A549 (cell line): ENCODE results near the gene ABHD12B. TPM values are rescaled to one million over a fixed set of nuclear protein-coding genes. Genes with fewer than 3 reads are reported as not detected.

Source experiments
- ATAC-seq, 2 experiments: fragments of 200-7000 bp in 1 of 2; fragments of >200 bp in 1 of 2; cut with Nextera tagmentation in 1 of 2; cut with Tn5 transposase in 1 of 2; 3 replicates each; pipeline versions ENCODE4 v1.8.0 to v1.9.1; 2018 to 2020; ENCODE audit warnings: mild to moderate bottlenecking in 1 of 2, moderate library complexity in 1 of 2
- CTCF ChIA-PET: fragments of 300-600 bp; sonication (Branson Sonifier 250); formaldehyde crosslinking; extraction: SDS; loops from one replicate; lab custom pipeline; 2021; ENCODE audit warnings: antibody characterized with exemption, inconsistent platforms; lab: Yijun Ruan, JAX
- POLR2A ChIA-PET: fragments of 350-600 bp; formaldehyde crosslinking; extraction: SDS; loops from one replicate; lab custom pipeline; 2021; ENCODE audit warnings: antibody characterized with exemption, inconsistent platforms; lab: Yijun Ruan, JAX
- DNase-seq, 2 experiments: peaks; one replicate each; pipeline versions ENCODE4 v3.0.0 to v3.0.0-alpha.2; 2011 to 2016; ENCODE audit warnings: low read depth in 1 of 2, low spot score in 1 of 2
- FAIRE-seq: peaks from 2 replicates; lab custom pipeline; 2011; peaks lifted over from hg19 to GRCh38; lab: Jason Lieb, UNC
- H3K27ac ChIP-seq, 2 experiments: fragments of >200 bp; sonication (Bioruptor Twin); formaldehyde crosslinking; 3 replicates each; pipeline ENCODE4 v1.5.1; 2016 to 2017
- H3K4me1 ChIP-seq: fragments of >200 bp; sonication (Bioruptor Twin); formaldehyde crosslinking; 3 replicates; pipeline ENCODE4 v1.6.1; 2016
- H3K4me2 ChIP-seq: fragments of >200 bp; sonication (Bioruptor Twin); formaldehyde crosslinking; 3 replicates; pipeline ENCODE4 v1.6.1; 2016
- H3K4me3 ChIP-seq: fragments of >200 bp; sonication (Bioruptor Twin); formaldehyde crosslinking; 3 replicates; pipeline ENCODE4 v1.5.1; 2016
- H3K9me3 ChIP-seq: fragments of >200 bp; sonication (Bioruptor Twin); formaldehyde crosslinking; 3 replicates; pipeline ENCODE4 v1.6.1; 2016
- BHLHE40 ChIP-seq: IDR thresholded peaks from 2 replicates; pipeline ENCODE4 v1.6.1; 2012; ENCODE audit warnings: low read depth, low read length, inconsistent platforms
- CBX2 ChIP-seq: fragments of 200-600 bp; sonication (generic); IDR thresholded peaks from 2 replicates; pipeline ENCODE4 v1.6.1; 2016; ENCODE audit warnings: low read depth, mild to moderate bottlenecking, borderline replicate concordance
- CBX8 ChIP-seq: fragments of 200-600 bp; sonication (generic); IDR thresholded peaks from 2 replicates; pipeline ENCODE4 v1.6.1; 2016
- CHD2 ChIP-seq: fragments of 150-350 bp; IDR thresholded peaks from 2 replicates; pipeline ENCODE4 v1.6.1; 2014; ENCODE audit warnings: low read length; ENCODE audit not compliant: partially characterized antibody
- EHMT2 ChIP-seq: fragments of 200-600 bp; sonication (generic); IDR thresholded peaks from 2 replicates; pipeline ENCODE4 v1.6.1; 2016; ENCODE audit warnings: antibody characterized with exemption, low read depth, mild to moderate bottlenecking, moderate library complexity
- FOSB ChIP-seq: fragments of 250-450 bp; sonication (Bioruptor Pico); IDR thresholded peaks from 2 replicates; pipeline ENCODE4 v1.5.0; 2020; ENCODE audit warnings: mild to moderate bottlenecking, moderate library complexity
- GATA3 ChIP-seq: IDR thresholded peaks from 2 replicates; pipeline ENCODE4 v1.6.1; 2012; ENCODE audit warnings: borderline replicate concordance
- HMGXB4 ChIP-seq: fragments of 250-450 bp; sonication (Bioruptor Pico); IDR thresholded peaks from 2 replicates; pipeline ENCODE4 v1.5.0; 2021; ENCODE audit warnings: mild to moderate bottlenecking, moderate library complexity, borderline replicate concordance
- HOXA7 ChIP-seq: fragments of 250-450 bp; sonication (Bioruptor Pico); IDR thresholded peaks from 2 replicates; pipeline ENCODE4 v1.5.0; 2020; ENCODE audit warnings: mild to moderate bottlenecking, moderate library complexity
- HOXB13 ChIP-seq: fragments of 250-450 bp; sonication (Bioruptor Pico); IDR thresholded peaks from 2 replicates; pipeline ENCODE4 v1.5.0; 2020; ENCODE audit warnings: low read depth, mild to moderate bottlenecking, moderate library complexity
- JUNB ChIP-seq: fragments of >200 bp; sonication (Bioruptor Twin); formaldehyde crosslinking; IDR thresholded peaks from 2 replicates; pipeline ENCODE4 v1.6.1; 2016
- MAFK ChIP-seq: fragments of 450-650 bp; IDR thresholded peaks from 2 replicates; pipeline ENCODE4 v1.6.1; 2014; ENCODE audit not compliant: partially characterized antibody
- MAX ChIP-seq: IDR thresholded peaks from 2 replicates; pipeline ENCODE4 v1.6.1; 2012
- MYC ChIP-seq: IDR thresholded peaks from 2 replicates; pipeline ENCODE4 v1.6.1; 2012; ENCODE audit warnings: mild to moderate bottlenecking, inconsistent platforms, low read length, improper control_type of control experiment, borderline replicate concordance
- NFE2L2 ChIP-seq: fragments of 150-350 bp; conservative IDR thresholded peaks from 2 replicates; pipeline ENCODE4 v1.6.1; 2014; ENCODE audit warnings: low read length
- POLR2A ChIP-seq: IDR thresholded peaks from 2 replicates; pipeline ENCODE4 v1.6.1; 2012; ENCODE audit warnings: mild to moderate bottlenecking, low read length
- RCOR1 ChIP-seq: fragments of 150-350 bp; IDR thresholded peaks from 2 replicates; pipeline ENCODE4 v1.6.1; 2014; ENCODE audit warnings: antibody characterized with exemption, low read length, low read depth
- SMC3 ChIP-seq: fragments of >200 bp; sonication (Bioruptor Twin); formaldehyde crosslinking; IDR thresholded peaks from 3 replicates; pipeline ENCODE4 v1.6.1; 2018; ENCODE audit warnings: inconsistent platforms
- TFCP2L1 ChIP-seq: fragments of 250-450 bp; sonication (Bioruptor Pico); IDR thresholded peaks from 2 replicates; pipeline ENCODE4 v1.5.0; 2021; ENCODE audit warnings: mild to moderate bottlenecking
- TP53 ChIP-seq: fragments of 250-450 bp; sonication (Bioruptor Pico); IDR thresholded peaks from 2 replicates; pipeline ENCODE4 v1.5.0; 2021; ENCODE audit warnings: mild to moderate bottlenecking, moderate library complexity
- ZFP36 ChIP-seq: fragments of 450-650 bp; IDR thresholded peaks from 2 replicates; pipeline ENCODE4 v1.6.1; 2014; ENCODE audit warnings: borderline replicate concordance; ENCODE audit not compliant: partially characterized antibody
- ZNF302 ChIP-seq: fragments of 250-450 bp; sonication (Bioruptor Pico); IDR thresholded peaks from 2 replicates; pipeline ENCODE4 v1.9.0; 2021; ENCODE audit warnings: inconsistent platforms, mild to moderate bottlenecking, moderate library complexity
- ZSCAN20 ChIP-seq: fragments of 250-450 bp; sonication (Bioruptor Pico); IDR thresholded peaks from 2 replicates; pipeline ENCODE4 v1.8.0; 2022; ENCODE audit warnings: mild to moderate bottlenecking, moderate library complexity
- whole genome bisulfite sequencing: methylation state at CpG from one replicate; pipeline ENCODE4 v1.1.6; 2017; ENCODE audit errors: missing lambda C conversion rate; 5-methylcytosine and 5-hydroxymethylcytosine counted together
- polyA plus RNA-seq, 4 experiments: library from polyadenylated mRNA; depleted of rRNA in 3 of 4; stranded (reverse); fragments of >200 nt; fragmentation: RNase III in 1 of 4; extraction: RNeasy Plus Mini Kit Qiagen cat#74134 plus additional on column Dnase treatment in 1 of 4; gene quantifications; 2 replicates in 3 of 4; 3 replicates in 1 of 4; pipeline ENCODE4 v1.2.3, GENCODE V29; 2011 to 2017
- TF ChIP-seq, protein P1 (sequence below): IDR thresholded peaks from 2 replicates; pipeline ENCODE4 v1.6.1; 2012; ENCODE audit warnings: low read depth, borderline replicate concordance
- TF ChIP-seq, protein P2 (sequence below): fragments of 150-350 bp; IDR thresholded peaks from 2 replicates; pipeline ENCODE4 v1.6.1; 2014; ENCODE audit warnings: low read depth, mild to moderate bottlenecking, low read length
- TF ChIP-seq, protein P3 (sequence below): fragments of >200 bp; sonication (Bioruptor Twin); formaldehyde crosslinking; IDR thresholded peaks from 2 replicates; pipeline ENCODE4 v1.6.1; 2016

Gene ABHD12B
- polyA plus RNA-seq, 2 of the 4 experiments (the other 2 are of a cell fraction), result not detected

DNA sequence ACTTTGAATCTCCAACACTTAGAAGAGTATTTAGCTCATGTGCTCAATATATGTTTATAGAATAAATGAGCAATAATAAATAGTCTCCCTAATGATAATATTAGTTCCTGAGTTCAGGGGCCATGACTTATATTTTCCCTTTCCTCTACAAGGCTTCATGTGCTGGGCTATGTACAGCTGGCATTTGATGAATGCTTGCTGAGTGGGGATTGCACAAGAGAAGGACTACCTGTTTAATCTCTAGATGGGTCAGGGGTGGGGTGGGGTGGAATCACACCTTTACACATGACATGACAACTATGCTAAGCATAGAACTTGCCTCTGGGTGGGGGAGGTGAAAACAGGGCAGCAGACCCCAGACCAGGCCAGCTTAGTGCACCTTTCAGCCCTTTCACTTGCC, 7.6 kb upstream of the ABHD12B start:
- TF ChIP-seq HOXB13 (CRISPR knock-in tag), result no peak
- TF ChIP-seq MAFK, result no peak
- TF ChIP-seq ZNF302, result no peak
- no peak for TF ChIP-seq HOXA7 (CRISPR knock-in tag)
- TF ChIP-seq CBX8, result no peak
- no peak for TF ChIP-seq ZFP36
- no peak for TF ChIP-seq GATA3
- TF ChIP-seq MAX, result no peak
- no peak for TF ChIP-seq EHMT2
- no peak for TF ChIP-seq POLR2A
- TF ChIP-seq, protein P1, sequence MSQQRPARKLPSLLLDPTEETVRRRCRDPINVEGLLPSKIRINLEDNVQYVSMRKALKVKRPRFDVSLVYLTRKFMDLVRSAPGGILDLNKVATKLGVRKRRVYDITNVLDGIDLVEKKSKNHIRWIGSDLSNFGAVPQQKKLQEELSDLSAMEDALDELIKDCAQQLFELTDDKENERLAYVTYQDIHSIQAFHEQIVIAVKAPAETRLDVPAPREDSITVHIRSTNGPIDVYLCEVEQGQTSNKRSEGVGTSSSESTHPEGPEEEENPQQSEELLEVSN, result no peak
- no peak for TF ChIP-seq FOSB (CRISPR knock-in tag)
- TF ChIP-seq SMC3, result no peak
- no peak for FAIRE-seq
- Histone ChIP-seq H3K4me1 (0 out of 3 replicates have a peak, but pooled peaks cover 3% of the 10 kb centered on the region), H3K27ac (no peak overlapping the region), H3K4me3 (no peak overlapping the region), H3K4me2 (no peak overlapping the region), H3K9me3 (no peaks in the 10 kb centered on the region)
- DNase-seq, result no peak
- CTCF ChIA-PET, result interaction anchor here (1.3 to 1.5 kb wide), 2 partner anchors 10 to 86 kb away, joined by 3 to 4 read pairs; no protein-coding TSS in a partner anchor
- POLR2A ChIA-PET, result interaction anchor here (0.6 kb wide), 1 partner anchor 552 kb away, joined by 3 read pairs; no protein-coding TSS in a partner anchor
- no peak for ATAC-seq

GRCh38 chr14:50864946-50865345, 6.9 kb upstream of the ABHD12B start:
- Histone ChIP-seq H3K4me3 (no peak overlapping the region), H3K4me2 (no peak overlapping the region), H3K9me3 (no peaks in the 10 kb centered on the region), H3K4me1 (no peaks in the 10 kb centered on the region), H3K27ac (no peak overlapping the region)
- DNase-seq (no peak), ATAC-seq (no peak), FAIRE-seq (no peak)
- ChIA-PET POLR2A (interaction anchor here (0.6 kb wide), 1 partner anchor 552 kb away, joined by 3 read pairs; no protein-coding TSS in a partner anchor), CTCF (interaction anchor here (1.3 to 1.5 kb wide), 2 partner anchors 11 to 87 kb away, joined by 3 to 4 read pairs; no protein-coding TSS in a partner anchor)
- 67% methylated on average over 5 of the region's 5 CpGs for WGBS
- TF ChIP-seq, protein P2, sequence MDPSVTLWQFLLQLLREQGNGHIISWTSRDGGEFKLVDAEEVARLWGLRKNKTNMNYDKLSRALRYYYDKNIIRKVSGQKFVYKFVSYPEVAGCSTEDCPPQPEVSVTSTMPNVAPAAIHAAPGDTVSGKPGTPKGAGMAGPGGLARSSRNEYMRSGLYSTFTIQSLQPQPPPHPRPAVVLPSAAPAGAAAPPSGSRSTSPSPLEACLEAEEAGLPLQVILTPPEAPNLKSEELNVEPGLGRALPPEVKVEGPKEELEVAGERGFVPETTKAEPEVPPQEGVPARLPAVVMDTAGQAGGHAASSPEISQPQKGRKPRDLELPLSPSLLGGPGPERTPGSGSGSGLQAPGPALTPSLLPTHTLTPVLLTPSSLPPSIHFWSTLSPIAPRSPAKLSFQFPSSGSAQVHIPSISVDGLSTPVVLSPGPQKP, result no peak
- no peak for TF ChIP-seq TFCP2L1 (CRISPR knock-in tag)
- no peak for TF ChIP-seq TP53 (CRISPR knock-in tag)
- TF ChIP-seq MAFK, result no peak
- TF ChIP-seq HMGXB4 (CRISPR knock-in tag), result no peak
- TF ChIP-seq HOXA7 (CRISPR knock-in tag), result no peak
- no peak for TF ChIP-seq FOSB (CRISPR knock-in tag)
- TF ChIP-seq BHLHE40, result no peak
- TF ChIP-seq JUNB, result no peak
- no peak for TF ChIP-seq CBX8
- no peak for TF ChIP-seq ZSCAN20 (CRISPR knock-in tag)
- no peak for TF ChIP-seq CBX2
- TF ChIP-seq, protein P3, sequence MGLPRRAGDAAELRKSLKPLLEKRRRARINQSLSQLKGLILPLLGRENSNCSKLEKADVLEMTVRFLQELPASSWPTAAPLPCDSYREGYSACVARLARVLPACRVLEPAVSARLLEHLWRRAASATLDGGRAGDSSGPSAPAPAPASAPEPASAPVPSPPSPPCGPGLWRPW, result no peak
- TF ChIP-seq RCOR1, result no peak
- TF ChIP-seq HOXB13 (CRISPR knock-in tag), result no peak
- no peak for TF ChIP-seq NFE2L2
- TF ChIP-seq MYC, result no peak
- TF ChIP-seq, protein P1, result no peak
- TF ChIP-seq CHD2, result no peak
